ENCODE measurements around the gene IRF2BP2.

Gene IRF2BP2

GRCh38 chr1:234556245-234556943, 53.6 kb downstream of the IRF2BP2 start:
- DNase-seq (ENCODE audit: low read depth in 2 of 2), result no peak

DNA sequence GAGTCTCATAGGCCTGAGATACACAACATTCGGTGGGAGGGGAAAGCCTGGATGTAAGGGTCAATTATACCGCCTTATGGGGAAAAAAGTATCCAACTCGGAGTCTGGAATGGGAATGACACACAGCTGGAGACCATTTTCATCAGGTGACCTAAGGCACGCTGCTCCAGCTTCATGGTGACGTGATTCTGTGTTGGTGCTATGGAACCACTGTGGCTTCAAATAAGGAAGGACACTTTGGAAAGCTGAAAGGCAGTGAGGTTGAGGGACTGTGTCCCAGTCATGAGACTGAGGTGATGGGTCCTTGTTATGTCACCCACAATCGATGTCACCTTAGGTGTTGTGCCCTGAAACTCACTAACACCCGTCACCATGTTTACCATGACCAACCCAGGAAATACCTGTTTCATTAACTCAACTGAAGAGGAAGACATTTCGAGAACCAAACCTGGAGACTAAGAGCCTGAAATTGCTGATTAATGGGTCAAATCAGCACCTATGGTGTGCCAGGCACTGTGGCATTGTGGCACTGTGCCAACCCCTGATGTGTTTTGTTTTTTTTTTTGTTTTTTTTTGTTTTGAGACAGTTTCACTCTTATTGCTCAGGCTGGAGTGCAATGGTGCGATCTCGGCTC, 54.5 kb downstream of the IRF2BP2 start:
- DNase-seq (ENCODE audit: low read depth in 2 of 2), result no peak

- DNase-seq (ENCODE audit: low read depth in 2 of 2), result no peak
Observed at GRCh38 chr1:234554698-234555311, 55.2 kb downstream of the IRF2BP2 start.
